Liver (tissue), 3 donors: Measurements from ENCODE around the gene MTMR6.

ENCODE experiments used
- EGR1 ChIP-seq, 2 donors: IDR thresholded peaks; 2 replicates each; pipeline ENCODE4 v1.6.1; 2016 to 2018; ENCODE audit warnings: antibody characterized with exemption in 2 of 2, low read depth in 2 of 2
- JUND ChIP-seq, 2 donors: IDR thresholded peaks; 2 replicates each; pipeline ENCODE4 v1.6.1; 2016; ENCODE audit warnings: antibody characterized with exemption in 2 of 2
- NR2F2 ChIP-seq: IDR thresholded peaks from 2 replicates; pipeline ENCODE4 v1.6.1; 2016; ENCODE audit warnings: antibody characterized with exemption
- RAD21 ChIP-seq, 2 donors: IDR thresholded peaks; 2 replicates each; pipeline ENCODE4 v1.6.1; 2016; ENCODE audit warnings: antibody characterized with exemption in 2 of 2, mild to moderate bottlenecking in 2 of 2
- RXRA ChIP-seq, 2 donors: IDR thresholded peaks; 2 replicates each; pipeline ENCODE4 v1.6.1; 2017 to 2018; ENCODE audit warnings: antibody characterized with exemption in 2 of 2, mild to moderate bottlenecking in 1 of 2
- SP1 ChIP-seq: IDR thresholded peaks from 2 replicates; pipeline ENCODE4 v1.6.1; 2018; ENCODE audit warnings: antibody characterized with exemption, mild to moderate bottlenecking
- TAF1 ChIP-seq: conservative IDR thresholded peaks from 2 replicates; pipeline ENCODE4 v1.6.1; 2016; ENCODE audit warnings: antibody characterized with exemption, mild to moderate bottlenecking
- YY1 ChIP-seq: IDR thresholded peaks from 2 replicates; pipeline ENCODE4 v1.6.1; 2016; ENCODE audit warnings: antibody characterized with exemption, mild to moderate bottlenecking
- TF ChIP-seq, protein P1 (sequence below): fragments of 150-350 bp; IDR thresholded peaks from 2 replicates; pipeline ENCODE4 v1.5.1; 2017; ENCODE audit warnings: improper control_type of control experiment, low read depth, low read length; ENCODE audit not compliant: missing input control
- TF ChIP-seq, protein P2 (sequence below): IDR thresholded peaks from 2 replicates; pipeline ENCODE4 v1.6.1; 2016; ENCODE audit warnings: antibody characterized with exemption
- TF ChIP-seq, protein P3 (sequence below): IDR thresholded peaks from 2 replicates; pipeline ENCODE4 v1.6.1; 2016; ENCODE audit warnings: antibody characterized with exemption
- TF ChIP-seq, protein P4 (sequence below): IDR thresholded peaks from 2 replicates; pipeline ENCODE4 v1.6.1; 2016; ENCODE audit warnings: antibody characterized with exemption, mild to moderate bottlenecking
- donor health status: healthy.
- donor health status: healthy.

DNA sequence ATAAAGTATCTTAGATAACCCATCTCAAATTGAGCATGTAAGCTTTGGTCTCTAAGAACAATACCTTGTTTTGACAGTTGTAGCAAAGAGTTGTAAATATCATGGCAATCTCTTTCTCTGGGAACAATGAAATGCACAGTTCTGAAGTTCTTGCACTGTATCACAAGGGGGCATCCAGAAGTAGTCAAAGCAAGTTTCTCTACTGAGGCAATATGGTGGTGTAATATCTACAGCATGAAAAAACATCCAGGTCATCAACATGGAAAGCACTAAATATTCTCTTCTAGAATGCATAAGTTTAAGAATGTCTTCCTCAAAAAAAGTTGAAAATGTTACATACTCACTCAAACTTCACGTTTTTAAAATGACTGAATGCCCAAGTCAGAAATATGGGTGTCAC is 19.6 kb downstream of the MTMR6 start:
- TF ChIP-seq YY1: no peak
- TF ChIP-seq, protein P1, sequence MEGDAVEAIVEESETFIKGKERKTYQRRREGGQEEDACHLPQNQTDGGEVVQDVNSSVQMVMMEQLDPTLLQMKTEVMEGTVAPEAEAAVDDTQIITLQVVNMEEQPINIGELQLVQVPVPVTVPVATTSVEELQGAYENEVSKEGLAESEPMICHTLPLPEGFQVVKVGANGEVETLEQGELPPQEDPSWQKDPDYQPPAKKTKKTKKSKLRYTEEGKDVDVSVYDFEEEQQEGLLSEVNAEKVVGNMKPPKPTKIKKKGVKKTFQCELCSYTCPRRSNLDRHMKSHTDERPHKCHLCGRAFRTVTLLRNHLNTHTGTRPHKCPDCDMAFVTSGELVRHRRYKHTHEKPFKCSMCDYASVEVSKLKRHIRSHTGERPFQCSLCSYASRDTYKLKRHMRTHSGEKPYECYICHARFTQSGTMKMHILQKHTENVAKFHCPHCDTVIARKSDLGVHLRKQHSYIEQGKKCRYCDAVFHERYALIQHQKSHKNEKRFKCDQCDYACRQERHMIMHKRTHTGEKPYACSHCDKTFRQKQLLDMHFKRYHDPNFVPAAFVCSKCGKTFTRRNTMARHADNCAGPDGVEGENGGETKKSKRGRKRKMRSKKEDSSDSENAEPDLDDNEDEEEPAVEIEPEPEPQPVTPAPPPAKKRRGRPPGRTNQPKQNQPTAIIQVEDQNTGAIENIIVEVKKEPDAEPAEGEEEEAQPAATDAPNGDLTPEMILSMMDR: no peak
- TF ChIP-seq, protein P2, sequence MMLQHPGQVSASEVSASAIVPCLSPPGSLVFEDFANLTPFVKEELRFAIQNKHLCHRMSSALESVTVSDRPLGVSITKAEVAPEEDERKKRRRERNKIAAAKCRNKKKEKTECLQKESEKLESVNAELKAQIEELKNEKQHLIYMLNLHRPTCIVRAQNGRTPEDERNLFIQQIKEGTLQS: no peak
- TF ChIP-seq SP1: no peak
- no peak for TF ChIP-seq RXRA (IDR thresholded peaks at IDR 0.05)
- TF ChIP-seq, protein P3, sequence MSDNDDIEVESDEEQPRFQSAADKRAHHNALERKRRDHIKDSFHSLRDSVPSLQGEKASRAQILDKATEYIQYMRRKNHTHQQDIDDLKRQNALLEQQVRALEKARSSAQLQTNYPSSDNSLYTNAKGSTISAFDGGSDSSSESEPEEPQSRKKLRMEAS: no peak
- TF ChIP-seq RAD21 (IDR thresholded peaks at IDR 0.05): peak; percentile 27 to 50
- no peak for TF ChIP-seq NR2F2
- TF ChIP-seq EGR1 (IDR thresholded peaks at IDR 0.05; ENCODE audit: low read depth in 2 of 2): no peak
- TF ChIP-seq, protein P4, sequence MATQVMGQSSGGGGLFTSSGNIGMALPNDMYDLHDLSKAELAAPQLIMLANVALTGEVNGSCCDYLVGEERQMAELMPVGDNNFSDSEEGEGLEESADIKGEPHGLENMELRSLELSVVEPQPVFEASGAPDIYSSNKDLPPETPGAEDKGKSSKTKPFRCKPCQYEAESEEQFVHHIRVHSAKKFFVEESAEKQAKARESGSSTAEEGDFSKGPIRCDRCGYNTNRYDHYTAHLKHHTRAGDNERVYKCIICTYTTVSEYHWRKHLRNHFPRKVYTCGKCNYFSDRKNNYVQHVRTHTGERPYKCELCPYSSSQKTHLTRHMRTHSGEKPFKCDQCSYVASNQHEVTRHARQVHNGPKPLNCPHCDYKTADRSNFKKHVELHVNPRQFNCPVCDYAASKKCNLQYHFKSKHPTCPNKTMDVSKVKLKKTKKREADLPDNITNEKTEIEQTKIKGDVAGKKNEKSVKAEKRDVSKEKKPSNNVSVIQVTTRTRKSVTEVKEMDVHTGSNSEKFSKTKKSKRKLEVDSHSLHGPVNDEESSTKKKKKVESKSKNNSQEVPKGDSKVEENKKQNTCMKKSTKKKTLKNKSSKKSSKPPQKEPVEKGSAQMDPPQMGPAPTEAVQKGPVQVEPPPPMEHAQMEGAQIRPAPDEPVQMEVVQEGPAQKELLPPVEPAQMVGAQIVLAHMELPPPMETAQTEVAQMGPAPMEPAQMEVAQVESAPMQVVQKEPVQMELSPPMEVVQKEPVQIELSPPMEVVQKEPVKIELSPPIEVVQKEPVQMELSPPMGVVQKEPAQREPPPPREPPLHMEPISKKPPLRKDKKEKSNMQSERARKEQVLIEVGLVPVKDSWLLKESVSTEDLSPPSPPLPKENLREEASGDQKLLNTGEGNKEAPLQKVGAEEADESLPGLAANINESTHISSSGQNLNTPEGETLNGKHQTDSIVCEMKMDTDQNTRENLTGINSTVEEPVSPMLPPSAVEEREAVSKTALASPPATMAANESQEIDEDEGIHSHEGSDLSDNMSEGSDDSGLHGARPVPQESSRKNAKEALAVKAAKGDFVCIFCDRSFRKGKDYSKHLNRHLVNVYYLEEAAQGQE: no peak
- TF ChIP-seq TAF1: no peak
- no peak for TF ChIP-seq JUND (IDR thresholded peaks at IDR 0.05)
